GM12864 (cell line): Measurements from ENCODE around the gene SPDYE4.

Experiments
- DNase-seq: peaks from one replicate; pipeline ENCODE4 v3.0.0-alpha.2; 2011; ENCODE audit warnings: low read depth
- H3K4me3 ChIP-seq: 2 replicates; pipeline ENCODE4 v1.5.1; 2011; ENCODE audit warnings: mild to moderate bottlenecking, low read depth, low read length, control low read depth
- TF ChIP-seq, protein P1 (sequence below): IDR thresholded peaks from 2 replicates; pipeline ENCODE4 v1.5.1; 2011; ENCODE audit warnings: low read depth, mild to moderate bottlenecking, moderate library complexity, low read length, control low read depth, inconsistent platforms; ENCODE audit errors: missing control alignments

SPDYE4 gene

GRCh38 chr17:8741366-8741765 is 17.0 kb downstream of the SPDYE4 start:
- DNase-seq: no peak
- H3K4me3 ChIP-seq: no peak overlapping the region
- TF ChIP-seq, protein P1, sequence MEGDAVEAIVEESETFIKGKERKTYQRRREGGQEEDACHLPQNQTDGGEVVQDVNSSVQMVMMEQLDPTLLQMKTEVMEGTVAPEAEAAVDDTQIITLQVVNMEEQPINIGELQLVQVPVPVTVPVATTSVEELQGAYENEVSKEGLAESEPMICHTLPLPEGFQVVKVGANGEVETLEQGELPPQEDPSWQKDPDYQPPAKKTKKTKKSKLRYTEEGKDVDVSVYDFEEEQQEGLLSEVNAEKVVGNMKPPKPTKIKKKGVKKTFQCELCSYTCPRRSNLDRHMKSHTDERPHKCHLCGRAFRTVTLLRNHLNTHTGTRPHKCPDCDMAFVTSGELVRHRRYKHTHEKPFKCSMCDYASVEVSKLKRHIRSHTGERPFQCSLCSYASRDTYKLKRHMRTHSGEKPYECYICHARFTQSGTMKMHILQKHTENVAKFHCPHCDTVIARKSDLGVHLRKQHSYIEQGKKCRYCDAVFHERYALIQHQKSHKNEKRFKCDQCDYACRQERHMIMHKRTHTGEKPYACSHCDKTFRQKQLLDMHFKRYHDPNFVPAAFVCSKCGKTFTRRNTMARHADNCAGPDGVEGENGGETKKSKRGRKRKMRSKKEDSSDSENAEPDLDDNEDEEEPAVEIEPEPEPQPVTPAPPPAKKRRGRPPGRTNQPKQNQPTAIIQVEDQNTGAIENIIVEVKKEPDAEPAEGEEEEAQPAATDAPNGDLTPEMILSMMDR: no peak

- no peak for DNase-seq
- H3K4me3 ChIP-seq: peak overlapping the region; percentile 42
- TF ChIP-seq, protein P1: peak; percentile 24
These were observed 17.9 kb downstream of the SPDYE4 start for GRCh38 chr17:8740486-8740885.

GRCh38 chr17:8739097-8739496 is 19.2 kb downstream of the SPDYE4 start:
- no peak overlapping the region for H3K4me3 ChIP-seq
- TF ChIP-seq, protein P1: no peak
- no peak for DNase-seq

GRCh38 chr17:8736796-8737195 is 21.6 kb downstream of the SPDYE4 start:
- H3K4me3 ChIP-seq: no peak overlapping the region

DNA sequence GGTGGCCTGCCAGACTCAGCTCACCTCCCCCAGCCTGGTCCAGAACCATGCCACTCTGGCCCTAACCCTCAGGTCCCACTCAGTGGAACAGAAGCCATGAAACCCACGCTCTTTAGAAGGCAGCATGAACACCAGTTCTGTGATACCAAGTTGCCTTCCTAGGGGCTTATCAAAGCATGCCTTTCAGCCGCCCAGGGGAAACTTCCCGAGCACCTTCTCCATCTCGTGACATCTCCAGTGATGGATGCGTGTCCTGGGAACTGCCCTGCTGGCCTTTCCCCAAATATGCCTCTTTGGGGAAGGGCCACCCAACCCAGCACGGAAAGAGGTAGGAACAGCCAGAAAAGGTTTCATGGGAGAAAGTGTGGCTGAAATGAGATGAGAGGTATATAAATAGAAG is 22.0 kb downstream of the SPDYE4 start:
- no peak for DNase-seq
- TF ChIP-seq, protein P1: no peak
- H3K4me3 ChIP-seq: no peak overlapping the region

More at GRCh38 chr17:8736796-8737195, 21.6 kb downstream of the SPDYE4 start:
- DNase-seq: no peak
- TF ChIP-seq, protein P1: no peak

DNA sequence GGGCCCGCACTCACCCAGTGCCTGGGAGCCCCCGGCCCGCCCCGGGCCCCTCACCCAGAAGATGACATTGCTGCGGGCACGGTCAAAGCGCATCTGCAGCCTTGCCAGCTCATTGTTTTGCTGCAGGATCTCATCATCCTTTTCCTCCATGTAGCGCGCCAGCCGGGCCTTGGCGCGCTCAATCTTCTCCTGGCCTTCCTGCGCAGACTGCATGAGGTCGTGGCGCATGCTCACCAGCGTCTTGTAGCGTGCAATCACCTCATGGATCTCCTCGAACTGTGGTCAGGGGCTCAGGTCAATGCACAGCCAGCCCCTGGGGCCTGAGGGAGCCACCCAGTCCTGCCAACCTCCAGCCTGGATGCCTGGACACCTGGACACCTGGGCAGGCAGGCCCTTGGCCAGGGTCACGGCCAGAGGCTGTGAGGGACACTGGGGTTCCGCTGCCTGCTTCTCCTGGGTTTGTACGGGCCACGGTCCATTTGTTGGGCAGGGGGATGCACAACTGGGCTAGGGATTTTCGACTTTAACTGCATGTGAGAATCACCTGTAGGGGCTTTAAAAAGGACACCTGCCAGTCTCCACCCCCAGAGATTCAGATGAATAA is 22.9 kb downstream of the SPDYE4 start:
- DNase-seq: no peak
- TF ChIP-seq, protein P1: no peak
- no peak overlapping the region for H3K4me3 ChIP-seq

- no peak for DNase-seq
- no peak overlapping the region for H3K4me3 ChIP-seq
- TF ChIP-seq, protein P1: no peak
These were observed 23.5 kb downstream of the SPDYE4 start for GRCh38 chr17:8734876-8735275.
